HCT116 (cell line): ENCODE results near the gene RRAD. TPM values are rescaled to one million over a fixed set of nuclear protein-coding genes. Genes with fewer than 3 reads are reported as not detected.

Source experiments
- ATAC-seq: fragments of 200-7000 bp; cut with Tn5 transposase; 2 replicates; pipeline ENCODE4 v1.9.1; 2020; ENCODE audit warnings: mild to moderate bottlenecking, moderate library complexity
- BruUV-seq: library from RNA; stranded (reverse); fragments of 400-500 nt; replicated peaks from 2 replicates; lab custom pipeline; 2021; lab: Mats Ljungman, UMichigan
- CTCF ChIA-PET: fragments of 300-600 bp; sonication (Branson Sonifier 250); formaldehyde crosslinking; loops from one replicate; lab custom pipeline; 2021; ENCODE audit warnings: antibody characterized with exemption; lab: Charles Lee
- POLR2A ChIA-PET: fragments of 300-600, 350-600 bp; sonication (Branson Sonifier 250); formaldehyde crosslinking; loops from one replicate; lab custom pipeline; 2021; ENCODE audit warnings: antibody characterized with exemption; lab: Charles Lee
- RAD21 ChIA-PET, 2 experiments: fragments of 300-600 bp; sonication (Branson Sonifier 250); formaldehyde crosslinking; loops; one replicate each; lab custom pipeline; 2023; ENCODE audit warnings: low total read pairs in 2 of 2; ENCODE audit not compliant: uncharacterized antibody in 2 of 2, unreplicated experiment in 2 of 2, low non-redundant PET in 1 of 2; lab: Charles Lee
- DNase-seq: peaks from one replicate; pipeline ENCODE4 v3.0.0-alpha.2; 2010; ENCODE audit warnings: low read depth, low spot score
- H2AFZ ChIP-seq: fragments of 200-600 bp; shearing (Covaris generic), sonication (generic); 2 replicates; pipeline ENCODE4 v1.6.1; 2017; ENCODE audit warnings: low read depth, mixed run types, mixed read lengths, antibody characterized with exemption, low read length; ENCODE audit not compliant: poor library complexity, severe bottlenecking
- H3K27ac ChIP-seq: 2 replicates; pipeline ENCODE4 v1.5.1; 2012; ENCODE audit warnings: low read depth, low read length
- H3K27me3 ChIP-seq: fragments of 200-600 bp; sonication (generic); 2 replicates; pipeline ENCODE4 v1.6.1; 2016; ENCODE audit warnings: mixed run types, low read length, mixed read lengths; ENCODE audit not compliant: insufficient read depth
- H3K36me3 ChIP-seq, 2 experiments: fragments of 200-500 bp in 1 of 2; fragments of 200-600 bp in 1 of 2; sonication (Bioruptor generic) in 1 of 2; sonication (generic) in 1 of 2; 2 replicates each; pipeline versions ENCODE4 v1.5.1 to v1.6.1; 2014 to 2016; ENCODE audit warnings: low read length in 2 of 2, inconsistent platforms in 1 of 2, mixed read lengths in 1 of 2, mixed run types in 1 of 2; ENCODE audit not compliant: insufficient read depth in 2 of 2, control insufficient read depth in 1 of 2
- H3K4me1 ChIP-seq, 2 experiments: fragments of 200-600 bp in 1 of 2; sonication (generic) in 1 of 2; 2 replicates each; pipeline versions ENCODE4 v1.5.1 to v1.6.1; 2012 to 2017; ENCODE audit warnings: low read length in 2 of 2, inconsistent platforms in 1 of 2, mild to moderate bottlenecking in 1 of 2, mixed read lengths in 1 of 2, mixed run types in 1 of 2, moderate library complexity in 1 of 2; ENCODE audit not compliant: insufficient read depth in 2 of 2, control insufficient read depth in 1 of 2
- H3K4me2 ChIP-seq: fragments of 200-600 bp; sonication (generic); 2 replicates; pipeline ENCODE4 v1.6.1; 2017; ENCODE audit warnings: mixed run types, low read length, mixed read lengths
- H3K4me3 ChIP-seq, 2 experiments: fragments of 200-600 bp in 1 of 2; sonication (generic) in 1 of 2; replicated peaks in 1 of 2; 2 replicates each; pipeline ENCODE4 v1.5.1; 2011 to 2016; ENCODE audit warnings: low read length in 2 of 2, control low read depth in 1 of 2, low read depth in 1 of 2, mild to moderate bottlenecking in 1 of 2, mixed read lengths in 1 of 2, mixed run types in 1 of 2
- H3K79me2 ChIP-seq: fragments of 200-600 bp; sonication (generic); 2 replicates; pipeline ENCODE4 v1.6.1; 2017; ENCODE audit warnings: mild to moderate bottlenecking, mixed run types, low read length, moderate library complexity, mixed read lengths; ENCODE audit not compliant: insufficient read depth
- H3K9ac ChIP-seq: fragments of 200-600 bp; sonication (generic); 2 replicates; pipeline ENCODE4 v1.6.1; 2016; ENCODE audit warnings: low read length, mixed read lengths
- H3K9me2 ChIP-seq: fragments of 200-600 bp; sonication (generic), shearing (Covaris generic); 2 replicates; pipeline ENCODE4 v1.6.1; 2017; ENCODE audit warnings: mixed run types, mild to moderate bottlenecking, moderate library complexity; ENCODE audit not compliant: insufficient read depth
- H3K9me3 ChIP-seq, 2 experiments: fragments of 200-500 bp in 1 of 2; fragments of 200-600 bp in 1 of 2; sonication (Bioruptor generic) in 1 of 2; sonication (generic) in 1 of 2; 2 replicates each; pipeline ENCODE4 v1.6.1; 2014 to 2017; ENCODE audit warnings: low read length in 2 of 2, mixed read lengths in 2 of 2, inconsistent platforms in 1 of 2, low read depth in 1 of 2, mild to moderate bottlenecking in 1 of 2, mixed run types in 1 of 2, moderate library complexity in 1 of 2; ENCODE audit not compliant: control insufficient read depth in 1 of 2, insufficient read depth in 1 of 2
- H4K20me1 ChIP-seq: fragments of 200-600 bp; sonication (generic), shearing (Covaris generic); 2 replicates; pipeline ENCODE4 v1.6.1; 2017; ENCODE audit warnings: mixed run types, mild to moderate bottlenecking, moderate library complexity; ENCODE audit not compliant: insufficient read depth
- CBX3 ChIP-seq: IDR thresholded peaks from 2 replicates; pipeline ENCODE4 v1.6.1; 2012; ENCODE audit warnings: low read depth
- EGR1 ChIP-seq: IDR thresholded peaks from 2 replicates; pipeline ENCODE4 v1.6.1; 2012; ENCODE audit warnings: low read depth
- EZH2phosphoT487 ChIP-seq: fragments of 200-600 bp; IDR thresholded peaks from 2 replicates; pipeline ENCODE4 v1.6.1; 2018; ENCODE audit warnings: antibody characterized with exemption, borderline replicate concordance
- FOSL1 ChIP-seq: IDR thresholded peaks from 2 replicates; pipeline ENCODE4 v1.6.1; 2012; ENCODE audit warnings: low read depth
- POLR2A ChIP-seq: IDR thresholded peaks from 2 replicates; pipeline ENCODE4 v1.7.0; 2011; ENCODE audit warnings: borderline replicate concordance; ENCODE audit not compliant: insufficient read depth, insufficient read length; ENCODE audit errors: extremely low read depth
- RAD21 ChIP-seq: IDR thresholded peaks from 2 replicates; pipeline ENCODE4 v1.6.1; 2012; ENCODE audit warnings: low read depth, mild to moderate bottlenecking
- SIN3A ChIP-seq: IDR thresholded peaks from 2 replicates; pipeline ENCODE4 v1.6.1; 2012; ENCODE audit warnings: low read depth
- SP1 ChIP-seq: IDR thresholded peaks from 2 replicates; pipeline ENCODE4 v1.6.1; 2012; ENCODE audit warnings: low read depth
- TCF7L2 ChIP-seq: IDR thresholded peaks from 2 replicates; pipeline ENCODE4 v1.7.0; 2011; ENCODE audit warnings: borderline replicate concordance, inconsistent platforms; ENCODE audit not compliant: insufficient read depth, insufficient read length; ENCODE audit errors: extremely low read depth
- ZNF274 ChIP-seq: fragments of 200-500 bp; sonication (Bioruptor generic); IDR thresholded peaks from 2 replicates; pipeline ENCODE4 v1.6.1; 2014; ENCODE audit warnings: mild to moderate bottlenecking, low read depth, low read length, inconsistent platforms
- intact Hi-C: fragments of 100-400 bp; cut with micrococcal nuclease; formaldehyde crosslinking; loops from 2 replicates; pipeline ENCODE4 v1.10.0; 2022
- total RNA-seq: library from RNA; stranded (reverse); gene quantifications from one replicate; pipeline ENCODE4 v1.2.1, GENCODE V29; 2021; ENCODE audit not compliant: unreplicated experiment
- TF ChIP-seq, protein P1 (sequence below): IDR thresholded peaks from 2 replicates; pipeline ENCODE4 v1.6.1; 2012
- TF ChIP-seq, protein P2 (sequence below): IDR thresholded peaks from 2 replicates; pipeline ENCODE4 v1.6.1; 2012
- TF ChIP-seq, protein P3 (sequence below): IDR thresholded peaks from 2 replicates; pipeline ENCODE4 v1.6.1; 2011; ENCODE audit warnings: mild to moderate bottlenecking, low read length, moderate library complexity; ENCODE audit not compliant: insufficient replicate concordance; ENCODE audit errors: extremely low read depth
- TF ChIP-seq, protein P4 (sequence below), 3 experiments: fragments of 200-600 bp in 1 of 3; sonication (generic) in 1 of 3; IDR thresholded peaks in 2 of 3; conservative IDR thresholded peaks in 1 of 3; 2 replicates each; pipeline ENCODE4 v1.5.1; 2012 to 2017; ENCODE audit warnings: low read depth in 2 of 3, low read length in 2 of 3, antibody characterized with exemption in 1 of 3, borderline replicate concordance in 1 of 3, control low read depth in 1 of 3, mild to moderate bottlenecking in 1 of 3, mixed read lengths in 1 of 3, mixed run types in 1 of 3, moderate library complexity in 1 of 3; ENCODE audit not compliant: insufficient read depth in 1 of 3

Gene RRAD
- total RNA-seq, 1 experiment from 2014 or later = 2.2 TPM

DNA sequence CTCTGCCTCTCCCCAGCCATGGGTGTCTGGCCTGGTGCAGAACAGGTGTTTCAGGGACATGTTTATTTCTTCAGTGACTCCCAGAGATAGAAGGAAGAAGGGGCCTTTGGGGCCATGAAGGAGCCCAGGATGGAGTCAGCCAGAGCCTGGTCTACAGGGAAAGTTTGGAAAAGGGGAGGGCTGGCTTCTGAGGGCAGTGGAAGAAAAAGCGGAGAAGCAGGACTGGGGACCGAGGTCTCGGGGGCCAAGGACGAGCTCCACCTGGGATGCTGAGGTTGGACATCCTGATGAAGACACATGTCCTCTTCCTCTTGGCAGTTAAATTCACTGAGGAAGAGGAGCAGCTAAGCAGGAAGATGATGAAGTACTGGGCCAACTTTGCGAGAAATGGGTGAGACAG, 17.6 kb upstream of the RRAD start:
- H3K36me3 ChIP-seq = peaks cover 24 to 28% of the 10 kb centered on the region in 2 experiments; a peak in 3 of 4 replicates
- no peak overlapping the region for H3K4me3 ChIP-seq
- no peak overlapping the region for H3K27ac ChIP-seq
- ChIA-PET CTCF (interaction anchor here (0.6 to 1.2 kb wide), 3 partner anchors 235 to 256 kb away, joined by 3 to 5 read pairs (median 3); partner anchors contain the start of gene ELMO3), RAD21 (no interaction called here), POLR2A (no interaction called here)
- H2AFZ ChIP-seq = no peak overlapping the region
- TF ChIP-seq, protein P1, sequence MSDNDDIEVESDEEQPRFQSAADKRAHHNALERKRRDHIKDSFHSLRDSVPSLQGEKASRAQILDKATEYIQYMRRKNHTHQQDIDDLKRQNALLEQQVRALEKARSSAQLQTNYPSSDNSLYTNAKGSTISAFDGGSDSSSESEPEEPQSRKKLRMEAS = no peak
- no peak for TF ChIP-seq ZNF274
- TF ChIP-seq, protein P2, sequence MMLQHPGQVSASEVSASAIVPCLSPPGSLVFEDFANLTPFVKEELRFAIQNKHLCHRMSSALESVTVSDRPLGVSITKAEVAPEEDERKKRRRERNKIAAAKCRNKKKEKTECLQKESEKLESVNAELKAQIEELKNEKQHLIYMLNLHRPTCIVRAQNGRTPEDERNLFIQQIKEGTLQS = no peak
- TF ChIP-seq, protein P3, sequence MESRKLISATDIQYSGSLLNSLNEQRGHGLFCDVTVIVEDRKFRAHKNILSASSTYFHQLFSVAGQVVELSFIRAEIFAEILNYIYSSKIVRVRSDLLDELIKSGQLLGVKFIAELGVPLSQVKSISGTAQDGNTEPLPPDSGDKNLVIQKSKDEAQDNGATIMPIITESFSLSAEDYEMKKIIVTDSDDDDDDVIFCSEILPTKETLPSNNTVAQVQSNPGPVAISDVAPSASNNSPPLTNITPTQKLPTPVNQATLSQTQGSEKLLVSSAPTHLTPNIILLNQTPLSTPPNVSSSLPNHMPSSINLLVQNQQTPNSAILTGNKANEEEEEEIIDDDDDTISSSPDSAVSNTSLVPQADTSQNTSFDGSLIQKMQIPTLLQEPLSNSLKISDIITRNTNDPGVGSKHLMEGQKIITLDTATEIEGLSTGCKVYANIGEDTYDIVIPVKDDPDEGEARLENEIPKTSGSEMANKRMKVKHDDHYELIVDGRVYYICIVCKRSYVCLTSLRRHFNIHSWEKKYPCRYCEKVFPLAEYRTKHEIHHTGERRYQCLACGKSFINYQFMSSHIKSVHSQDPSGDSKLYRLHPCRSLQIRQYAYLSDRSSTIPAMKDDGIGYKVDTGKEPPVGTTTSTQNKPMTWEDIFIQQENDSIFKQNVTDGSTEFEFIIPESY = no peak
- no peak for TF ChIP-seq RAD21
- TF ChIP-seq TCF7L2 = no peak
- ATAC-seq (no peak), DNase-seq (no peak)
- H3K9me3 ChIP-seq = no peaks in the 10 kb centered on the region
- intact Hi-C loops = no loop called here
- H3K9me2 ChIP-seq = no peaks in the 10 kb centered on the region
- no peak overlapping the region for H3K9ac ChIP-seq
- H3K27me3 ChIP-seq = no peaks in the 10 kb centered on the region
- no peaks in the 10 kb centered on the region for H4K20me1 ChIP-seq
- no TSS peak for BruUV-seq
- H3K4me1 ChIP-seq = peaks cover 0 to 6% of the 10 kb centered on the region in 2 experiments; a peak in 2 of 4 replicates
- H3K79me2 ChIP-seq = peaks cover 4% of the 10 kb centered on the region; the same call in 1 of the 2 replicates
- H3K4me2 ChIP-seq = no peak overlapping the region

DNA sequence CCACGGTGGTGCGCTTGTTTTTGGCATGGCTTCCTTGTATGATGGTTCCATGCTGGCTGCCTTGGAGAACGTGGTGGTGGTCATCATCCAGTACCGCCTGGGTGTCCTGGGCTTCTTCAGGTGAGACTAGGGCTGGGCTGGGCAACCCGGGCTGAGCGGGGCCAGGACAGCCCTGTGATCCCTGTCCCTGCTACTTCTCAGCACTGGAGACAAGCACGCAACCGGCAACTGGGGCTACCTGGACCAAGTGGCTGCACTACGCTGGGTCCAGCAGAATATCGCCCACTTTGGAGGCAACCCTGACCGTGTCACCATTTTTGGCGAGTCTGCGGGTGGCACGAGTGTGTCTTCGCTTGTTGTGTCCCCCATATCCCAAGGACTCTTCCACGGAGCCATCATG, 14.9 kb upstream of the RRAD start:
- intact Hi-C loops = no loop called here
- Histone ChIP-seq H3K4me1 (peaks cover 0 to 11% of the 10 kb centered on the region in 2 experiments; a peak in 2 of 4 replicates), H4K20me1 (no peaks in the 10 kb centered on the region), H3K4me3 (no peak overlapping the region), H3K4me2 (no peak overlapping the region), H3K9ac (no peak overlapping the region), H3K9me3 (no peaks in the 10 kb centered on the region), H2AFZ (no peak overlapping the region), H3K27ac (no peak overlapping the region), H3K36me3 (peaks cover 29 to 33% of the 10 kb centered on the region in 2 experiments; a peak in 3 of 4 replicates), H3K9me2 (no peaks in the 10 kb centered on the region), H3K79me2 (peaks cover 29% of the 10 kb centered on the region), H3K27me3 (no peaks in the 10 kb centered on the region)
- ATAC-seq (no peak), DNase-seq (no peak)
- ChIA-PET RAD21 (no interaction called here), POLR2A (no interaction called here), CTCF (no interaction called here)
- no TSS peak for BruUV-seq
- TF ChIP-seq CBX3 (no peak), POLR2A (no peak), FOSL1 (no peak), SP1 (no peak), EGR1 (no peak), RAD21 (no peak), SIN3A (no peak), EZH2phosphoT487 (no peak)
- TF ChIP-seq, protein P4, sequence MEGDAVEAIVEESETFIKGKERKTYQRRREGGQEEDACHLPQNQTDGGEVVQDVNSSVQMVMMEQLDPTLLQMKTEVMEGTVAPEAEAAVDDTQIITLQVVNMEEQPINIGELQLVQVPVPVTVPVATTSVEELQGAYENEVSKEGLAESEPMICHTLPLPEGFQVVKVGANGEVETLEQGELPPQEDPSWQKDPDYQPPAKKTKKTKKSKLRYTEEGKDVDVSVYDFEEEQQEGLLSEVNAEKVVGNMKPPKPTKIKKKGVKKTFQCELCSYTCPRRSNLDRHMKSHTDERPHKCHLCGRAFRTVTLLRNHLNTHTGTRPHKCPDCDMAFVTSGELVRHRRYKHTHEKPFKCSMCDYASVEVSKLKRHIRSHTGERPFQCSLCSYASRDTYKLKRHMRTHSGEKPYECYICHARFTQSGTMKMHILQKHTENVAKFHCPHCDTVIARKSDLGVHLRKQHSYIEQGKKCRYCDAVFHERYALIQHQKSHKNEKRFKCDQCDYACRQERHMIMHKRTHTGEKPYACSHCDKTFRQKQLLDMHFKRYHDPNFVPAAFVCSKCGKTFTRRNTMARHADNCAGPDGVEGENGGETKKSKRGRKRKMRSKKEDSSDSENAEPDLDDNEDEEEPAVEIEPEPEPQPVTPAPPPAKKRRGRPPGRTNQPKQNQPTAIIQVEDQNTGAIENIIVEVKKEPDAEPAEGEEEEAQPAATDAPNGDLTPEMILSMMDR (IDR thresholded peaks at IDR 0.05 in 2 of 3, conservative IDR thresholded peaks at IDR 0.05 in 1 of 3; ENCODE audit: borderline replicate concordance in 1 of 3, insufficient read depth in 1 of 3, low read depth in 2 of 3, low read length in 2 of 3) = no peak
- TF ChIP-seq, protein P1 = no peak
